Progenitor cell of endocrine pancreas (in vitro differentiated cells): ENCODE measurements around the gene OSBPL6. TPM values are rescaled to one million over a fixed set of nuclear protein-coding genes. Genes with fewer than 3 reads are reported as not detected.

Experiments
- DNase-seq: peaks from one replicate; pipeline ENCODE4 v3.0.0; 2021; ENCODE audit warnings: low spot score; ENCODE audit not compliant: unreplicated experiment
- H3K27ac Mint-ChIP-seq: 2 replicates; pipeline ENCODE4 v1.8.0; 2021; ENCODE audit warnings: mild to moderate bottlenecking, moderate library complexity, mixed read lengths
- H3K27me3 Mint-ChIP-seq: 2 replicates; pipeline ENCODE4 v1.8.0; 2021; ENCODE audit warnings: mixed read lengths
- H3K36me3 Mint-ChIP-seq: 2 replicates; pipeline ENCODE4 v1.8.0; 2022; ENCODE audit warnings: mixed read lengths; ENCODE audit not compliant: insufficient read depth
- H3K4me1 Mint-ChIP-seq: 2 replicates; pipeline ENCODE4 v1.8.0; 2021; ENCODE audit warnings: low read depth, mixed read lengths
- H3K4me3 Mint-ChIP-seq: 2 replicates; pipeline ENCODE4 v1.8.0; 2021; ENCODE audit warnings: low read depth, mild to moderate bottlenecking, moderate library complexity, mixed read lengths
- H3K9me3 Mint-ChIP-seq: 2 replicates; pipeline ENCODE4 v1.8.0; 2021; ENCODE audit warnings: low read depth, mixed read lengths
- CTCF ChIP-seq: fragments of 200-600 bp; sonication (generic); IDR thresholded peaks from one replicate; pipeline ENCODE4 v1.5.0; 2021; ENCODE audit warnings: antibody characterized with exemption, mild to moderate bottlenecking; ENCODE audit not compliant: unreplicated experiment
- total RNA-seq: library from RNA; stranded (reverse); gene quantifications from 2 replicates; pipeline ENCODE4 v1.2.1, GENCODE V29; 2021

OSBPL6 gene
- total RNA-seq, 1 donor from 2014 or later = 2.4 TPM

GRCh38 chr2:178157574-178157973 is 36.7 kb upstream of the OSBPL6 start:
- Mint-ChIP-seq H3K27ac (no peak overlapping the region), H3K36me3 (no peaks in the 10 kb centered on the region), H3K27me3 (no peaks in the 10 kb centered on the region), H3K4me1 (no peaks in the 10 kb centered on the region), H3K9me3 (peaks cover 5% of the 10 kb centered on the region), H3K4me3 (no peak overlapping the region)
- TF ChIP-seq CTCF = no peak
- no peak for DNase-seq

- no peaks in the 10 kb centered on the region for H3K27me3 Mint-ChIP-seq
- H3K27ac Mint-ChIP-seq = no peak overlapping the region
- TF ChIP-seq CTCF = no peak
- no peak overlapping the region for H3K4me3 Mint-ChIP-seq
- DNase-seq = no peak
- H3K9me3 Mint-ChIP-seq = peaks cover 5% of the 10 kb centered on the region
- H3K36me3 Mint-ChIP-seq = no peaks in the 10 kb centered on the region
- H3K4me1 Mint-ChIP-seq = no peaks in the 10 kb centered on the region
Measured at GRCh38 chr2:178159966-178160365, 34.3 kb upstream of the OSBPL6 start.

- Mint-ChIP-seq H3K9me3 (no peaks in the 10 kb centered on the region), H3K4me1 (no peaks in the 10 kb centered on the region), H3K27me3 (no peaks in the 10 kb centered on the region), H3K36me3 (no peaks in the 10 kb centered on the region), H3K4me3 (no peak overlapping the region), H3K27ac (no peak overlapping the region)
- DNase-seq = no peak
- no peak for TF ChIP-seq CTCF
Measured at GRCh38 chr2:178160601-178161000, 33.7 kb upstream of the OSBPL6 start.

GRCh38 chr2:178163395-178163794 is 30.9 kb upstream of the OSBPL6 start:
- Mint-ChIP-seq H3K27me3 (no peaks in the 10 kb centered on the region), H3K9me3 (no peaks in the 10 kb centered on the region), H3K4me3 (no peak overlapping the region), H3K4me1 (no peaks in the 10 kb centered on the region), H3K27ac (no peak overlapping the region), H3K36me3 (no peaks in the 10 kb centered on the region)
- TF ChIP-seq CTCF = no peak
- DNase-seq = no peak

- Mint-ChIP-seq H3K9me3 (no peaks in the 10 kb centered on the region), H3K27me3 (no peaks in the 10 kb centered on the region), H3K4me1 (no peaks in the 10 kb centered on the region), H3K36me3 (no peaks in the 10 kb centered on the region), H3K27ac (no peak overlapping the region), H3K4me3 (no peak overlapping the region)
- no peak for DNase-seq
- TF ChIP-seq CTCF = no peak
Measured at GRCh38 chr2:178163911-178164310, 30.4 kb upstream of the OSBPL6 start.

GRCh38 chr2:178173657-178174056 is 20.7 kb upstream of the OSBPL6 start:
- Mint-ChIP-seq H3K27ac (no peak overlapping the region), H3K36me3 (no peaks in the 10 kb centered on the region), H3K27me3 (peaks cover 8% of the 10 kb centered on the region), H3K4me1 (no peaks in the 10 kb centered on the region), H3K4me3 (no peak overlapping the region), H3K9me3 (no peaks in the 10 kb centered on the region)
- no peak for DNase-seq
- no peak for TF ChIP-seq CTCF
